ENCODE data around the gene RNF175.

- no peak for TF ChIP-seq CTCF (IDR thresholded peaks at IDR 0.05; ENCODE audit: poor library complexity, severe bottlenecking)
- TF ChIP-seq POLR2AphosphoS5 (IDR thresholded peaks at IDR 0.05): no peak
- no peak for TF ChIP-seq EZH2 (IDR thresholded peaks at IDR 0.05; ENCODE audit: borderline replicate concordance, insufficient read depth, low read length, poor library complexity, severe bottlenecking)
- TF ChIP-seq TAF1 (IDR thresholded peaks at IDR 0.05; ENCODE audit: low read depth): no peak
- no peak for TF ChIP-seq REST (IDR thresholded peaks at IDR 0.05; ENCODE audit: borderline replicate concordance)
- no peak for TF ChIP-seq MXI1 (conservative IDR thresholded peaks at IDR 0.05; ENCODE audit: poor library complexity, severe bottlenecking)
These were observed 37.8 kb downstream of the RNF175 start for GRCh38 chr4:153722036-153722435.

Data from neural cell (in vitro differentiated cells).